HG02763 (cell line): ENCODE results near the gene POR.
"Not testable (repeated sequence)": the region's sequence is repeated elsewhere in the genome, so short reads cannot be mapped to it uniquely, and the experiment has no call there.

Source experiments
- ATAC-seq: cut with Tn5 transposase; IDR thresholded peaks from one replicate; pipeline ENCODE4 v1.9.1; 2021; ENCODE audit warnings: mild to moderate bottlenecking, moderate library complexity; ENCODE audit not compliant: unreplicated experiment

Gene POR

GRCh38 chr7:76016191-76016947 is 101.4 kb downstream of the POR start:
- ATAC-seq = no peak

DNA sequence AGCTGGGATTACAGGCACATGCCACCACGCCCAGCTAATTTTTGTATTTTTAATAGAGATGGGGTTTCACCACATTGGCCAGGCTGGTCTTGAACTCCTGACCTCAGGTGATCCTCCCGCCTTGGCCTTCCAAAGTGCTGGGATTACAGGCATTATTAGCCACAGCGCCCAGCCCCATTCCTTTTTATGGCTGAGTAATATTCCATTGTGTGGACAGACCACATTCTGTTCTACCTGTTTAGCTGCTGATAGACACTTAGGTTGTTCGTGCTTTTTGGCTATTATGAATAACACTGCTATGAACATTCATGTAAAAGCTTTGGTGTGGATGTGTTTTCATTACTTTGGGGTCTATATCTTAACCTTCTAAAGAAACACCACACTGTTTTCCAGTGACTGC is 103.6 kb downstream of the POR start:
- ATAC-seq = not testable (repeated sequence)

DNA sequence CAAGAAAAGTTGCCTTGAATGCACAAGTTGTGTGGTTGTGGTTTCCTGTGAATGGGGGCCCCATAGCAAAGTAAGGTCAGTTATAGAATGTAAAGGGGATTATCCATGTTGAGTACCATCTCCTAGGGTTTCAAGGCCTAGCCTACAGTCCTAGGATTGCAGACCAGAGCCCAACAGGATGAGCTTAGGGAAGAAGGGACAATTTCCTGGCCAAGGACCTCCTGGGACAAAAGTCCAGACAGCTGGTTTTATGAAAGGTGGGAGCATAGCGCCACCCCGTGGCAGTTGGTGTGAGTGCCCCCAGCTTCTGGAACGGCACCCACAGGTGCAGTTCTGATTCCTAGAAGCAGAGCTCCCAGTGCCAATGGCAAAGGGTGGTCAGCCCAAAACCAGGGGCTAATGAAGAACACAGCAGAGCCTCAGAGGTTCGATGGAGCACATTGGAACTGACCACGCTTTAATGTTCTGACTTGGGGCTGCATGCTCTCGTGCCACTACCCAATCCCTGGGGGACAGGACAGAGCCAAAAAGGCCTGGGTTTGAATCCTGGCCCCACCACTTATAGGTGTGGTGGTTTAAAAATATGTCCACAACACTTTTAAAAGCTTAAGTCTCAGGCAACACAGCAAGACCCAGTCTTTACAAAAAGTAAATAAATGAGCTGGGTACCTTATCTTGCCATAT is 105.2 kb downstream of the POR start:
- no peak for ATAC-seq

DNA sequence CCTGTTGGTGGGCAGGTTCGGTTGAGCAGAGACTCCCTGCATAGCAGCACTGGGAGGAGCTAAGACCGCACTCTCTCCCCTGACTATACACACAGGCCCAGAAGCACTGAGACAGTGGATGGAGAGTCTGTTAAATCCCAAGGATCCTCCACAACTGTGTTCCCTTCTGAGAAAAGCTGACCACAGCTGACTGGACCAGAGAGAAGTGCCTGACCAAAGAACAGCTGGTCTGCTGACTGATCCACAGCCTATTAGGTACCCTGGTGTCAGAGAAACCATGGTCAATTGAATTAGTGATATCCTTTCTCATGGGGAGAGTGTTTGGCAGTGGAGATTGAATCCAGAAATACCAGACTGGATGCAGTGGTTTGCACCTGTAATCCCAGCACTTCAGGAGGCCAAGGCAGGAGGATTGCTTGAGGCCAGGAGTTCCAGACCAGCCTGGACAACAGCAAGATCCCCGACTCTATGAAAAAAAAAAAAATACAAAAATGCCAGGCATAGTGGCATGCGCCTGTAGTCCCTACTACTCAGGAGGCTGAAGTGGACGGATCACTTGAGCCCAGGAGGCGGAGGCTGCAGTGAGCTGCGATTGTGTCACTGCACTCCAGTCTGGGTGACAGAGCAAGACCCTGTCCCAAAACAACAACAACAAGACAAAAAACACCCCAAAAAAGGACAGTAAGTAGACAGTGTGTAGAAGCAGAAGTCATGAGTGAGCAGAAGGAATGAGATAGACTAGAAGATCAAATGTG is 107.2 kb downstream of the POR start:
- no peak for ATAC-seq

GRCh38 chr7:76023002-76023401 is 108.0 kb downstream of the POR start:
- no peak for ATAC-seq

DNA sequence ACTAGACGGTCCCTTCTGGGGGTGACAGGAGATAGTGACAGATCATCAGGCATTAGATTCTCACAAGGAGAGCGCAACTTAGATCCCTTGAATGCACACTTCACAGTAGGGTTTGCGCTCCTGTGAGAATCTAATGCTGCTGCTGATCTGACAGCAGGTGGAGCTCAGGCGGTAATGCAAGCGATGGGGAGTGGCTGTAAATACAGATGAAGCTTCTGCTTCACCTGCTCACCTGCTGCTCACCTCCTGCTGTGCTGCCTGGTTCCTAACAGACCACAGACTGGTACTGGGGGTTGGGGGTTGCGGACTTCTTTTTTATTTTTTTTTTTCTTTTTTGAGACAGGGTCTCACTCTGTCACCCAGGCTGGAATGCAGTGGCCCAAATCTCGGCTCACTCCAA is 114.7 kb downstream of the POR start:
- ATAC-seq = not testable (repeated sequence)

GRCh38 chr7:76031964-76032363 is 117.0 kb downstream of the POR start:
- ATAC-seq = no peak
